Uterus (tissue), 4 donors: ENCODE data around the gene OR8K1. TPM values are rescaled to one million over a fixed set of nuclear protein-coding genes. Genes with fewer than 3 reads are reported as not detected.

ENCODE experiments used
- DNase-seq, 2 donors: peaks; one replicate each; pipeline ENCODE4 v3.0.0-alpha.2; 2019 to 2020
- H3K27ac ChIP-seq, 2 donors: fragments of 200-600 bp; sonication (generic); 1 replicate in 1 of 2; 2 replicates in 1 of 2; pipeline ENCODE4 v1.5.1; 2016 to 2018
- H3K27me3 ChIP-seq, 2 donors: fragments of 200-600 bp; sonication (generic); one replicate each; pipeline ENCODE4 v1.5.1; 2018 to 2019; ENCODE audit warnings: control low read depth in 1 of 2
- H3K36me3 ChIP-seq, 2 donors: fragments of 200-600 bp; sonication (generic); one replicate each; pipeline ENCODE4 v1.5.1; 2019; ENCODE audit warnings: control low read depth in 1 of 2
- H3K4me1 ChIP-seq, 2 donors: fragments of 200-600 bp; sonication (generic); one replicate each; pipeline ENCODE4 v1.5.1; 2018 to 2019; ENCODE audit warnings: control low read depth in 1 of 2
- H3K4me3 ChIP-seq, 2 donors: fragments of 200-600 bp; sonication (generic); 1 replicate in 1 of 2; 2 replicates in 1 of 2; pipeline ENCODE4 v1.5.1; 2018 to 2019; ENCODE audit warnings: mild to moderate bottlenecking in 1 of 2
- H3K9me3 ChIP-seq, 2 donors: fragments of 200-600 bp; sonication (generic); one replicate each; pipeline ENCODE4 v1.5.1; 2019; ENCODE audit warnings: control low read depth in 1 of 2
- CTCF ChIP-seq, 4 experiments: fragments of 200-600 bp in 2 of 4; fragments of 450-650 bp in 2 of 4; sonication (generic) in 2 of 4; IDR thresholded peaks; one replicate each; pipeline ENCODE4 v1.5.1; 2016 to 2019; ENCODE audit warnings: antibody characterized with exemption in 4 of 4, mild to moderate bottlenecking in 2 of 4, moderate library complexity in 1 of 4
- POLR2A ChIP-seq, 2 donors: fragments of 450-650 bp; IDR thresholded peaks; one replicate each; pipeline ENCODE4 v1.6.1; 2016; ENCODE audit warnings: antibody characterized with exemption in 2 of 2, mild to moderate bottlenecking in 1 of 2, moderate library complexity in 1 of 2
- intact Hi-C: fragments of 100-400 bp; cut with DNase I; formaldehyde crosslinking; loops from one replicate; pipeline ENCODE4 v1.15.1; 2023; ENCODE audit warnings: low total_unique reads
- total RNA-seq, 4 donors: library from RNA; depleted of rRNA in 3 of 4; stranded (reverse); fragments of >200 nt in 3 of 4; gene quantifications; one replicate each; pipeline versions ENCODE4 v1.1.0 to v1.2.4, GENCODE V29; 2014 to 2023
- donor health status: DM: yes; HTN: yes; CAD: no.

The OR8K1 gene
- total RNA-seq, result not detected

- no peaks in the 10 kb centered on the region for H3K27me3 ChIP-seq
- no peak within 1 kb of the TSS for H3K27ac ChIP-seq
- TF ChIP-seq POLR2A (IDR thresholded peaks at IDR 0.05), result no peak
- TF ChIP-seq CTCF (IDR thresholded peaks at IDR 0.05), result no peak
- no peak within 1 kb of the TSS for H3K4me3 ChIP-seq
- DNase-seq, result no peak
- no peaks in the 10 kb centered on the region for H3K9me3 ChIP-seq
- no peaks in the 10 kb centered on the region for H3K4me1 ChIP-seq
- intact Hi-C loops, result no loop called here
- H3K36me3 ChIP-seq, result no peaks in the 10 kb centered on the region
These were observed at the start of gene OR8K1 for GRCh38 chr11:56345739-56346138. OR8K1 (plus strand) TSS chr11:56346039; CDS start chr11:56346039, 0 bp downstream.

GRCh38 chr11:56296898-56297297 is 48.9 kb upstream of the OR8K1 start:
- H3K4me3 ChIP-seq, result no peak overlapping the region
- H3K4me1 ChIP-seq, result no peaks in the 10 kb centered on the region
- no peaks in the 10 kb centered on the region for H3K9me3 ChIP-seq
- no peak for TF ChIP-seq POLR2A (IDR thresholded peaks at IDR 0.05)
- TF ChIP-seq CTCF (IDR thresholded peaks at IDR 0.05), result no peak
- no peaks in the 10 kb centered on the region for H3K27me3 ChIP-seq
- no peak for DNase-seq
- H3K27ac ChIP-seq, result no peak overlapping the region
- no peaks in the 10 kb centered on the region for H3K36me3 ChIP-seq
- intact Hi-C loops, result no loop called here

- DNase-seq, result no peak
- no peaks in the 10 kb centered on the region for H3K9me3 ChIP-seq
- intact Hi-C loops, result no loop called here
- H3K36me3 ChIP-seq, result no peaks in the 10 kb centered on the region
- H3K27me3 ChIP-seq, result no peaks in the 10 kb centered on the region
- H3K4me3 ChIP-seq, result no peak overlapping the region
- H3K4me1 ChIP-seq, result no peaks in the 10 kb centered on the region
- no peak for TF ChIP-seq POLR2A (IDR thresholded peaks at IDR 0.05)
- TF ChIP-seq CTCF (IDR thresholded peaks at IDR 0.05), result no peak
- H3K27ac ChIP-seq, result no peak overlapping the region
These were observed 38.0 kb upstream of the OR8K1 start for GRCh38 chr11:56307836-56308235.

- Histone ChIP-seq H3K27ac (no peak within 1 kb of the TSS), H3K9me3 (no peaks in the 10 kb centered on the region), H3K27me3 (no peaks in the 10 kb centered on the region), H3K4me3 (no peak within 1 kb of the TSS), H3K36me3 (no peaks in the 10 kb centered on the region), H3K4me1 (no peaks in the 10 kb centered on the region)
- DNase-seq, result no peak
- intact Hi-C loops, result no loop called here
- TF ChIP-seq CTCF (IDR thresholded peaks at IDR 0.05) (no peak), POLR2A (IDR thresholded peaks at IDR 0.05) (no peak)
These were observed 31.0 kb upstream of the OR8K1 start, which contains the start of gene OR8K3 for GRCh38 chr11:56314844-56315243. OR8K3 (plus strand) TSS chr11:56315144; CDS start chr11:56318307, 3,163 bp downstream.

- Histone ChIP-seq H3K36me3 (no peaks in the 10 kb centered on the region), H3K4me1 (no peaks in the 10 kb centered on the region), H3K4me3 (no peak overlapping the region), H3K27me3 (no peaks in the 10 kb centered on the region), H3K27ac (no peak overlapping the region), H3K9me3 (no peaks in the 10 kb centered on the region)
- intact Hi-C loops, result no loop called here
- TF ChIP-seq CTCF (IDR thresholded peaks at IDR 0.05) (no peak), POLR2A (IDR thresholded peaks at IDR 0.05) (no peak)
- no peak for DNase-seq
These were observed 13.9 kb upstream of the OR8K1 start for GRCh38 chr11:56331861-56332491.
